Spleen (tissue), 7 donors: ENCODE measurements around the gene NMNAT3.

Experiments used
- POLR2A ChIP-seq, 3 donors: fragments of 450-650 bp; IDR thresholded peaks; one replicate each; pipeline ENCODE4 v1.5.1; 2017; ENCODE audit warnings: antibody characterized with exemption in 3 of 3, mild to moderate bottlenecking in 1 of 3
- POLR2AphosphoS5 ChIP-seq, 3 donors: sonication (generic); formaldehyde crosslinking; IDR thresholded peaks; one replicate each; pipeline ENCODE4 v1.5.1; 2017; ENCODE audit warnings: antibody characterized with exemption in 3 of 3
- TF ChIP-seq, protein P1 (sequence below), 11 experiments: fragments of 200-600 bp in 7 of 11; fragments of 450-650 bp in 4 of 11; sonication (generic) in 4 of 11; IDR thresholded peaks in 8 of 11; conservative IDR thresholded peaks in 3 of 11; 1 replicate in 7 of 11; 2 replicates in 4 of 11; pipeline versions ENCODE4 v1.4.0 to v1.8.0; 2016 to 2021; ENCODE audit warnings: antibody characterized with exemption in 11 of 11, inconsistent platforms in 4 of 11, mild to moderate bottlenecking in 1 of 11
- donor health status: DM: no; HTN: no; CAD: no; lungs with moderate emphysema.
- donor health status: DM: no; HTN: no; CAD: no.
- donor health status: DM: no; HTN: no; CAD: no.

GRCh38 chr3:139529662-139530061 lies 148.1 kb downstream of the NMNAT3 start:
- TF ChIP-seq, protein P1, sequence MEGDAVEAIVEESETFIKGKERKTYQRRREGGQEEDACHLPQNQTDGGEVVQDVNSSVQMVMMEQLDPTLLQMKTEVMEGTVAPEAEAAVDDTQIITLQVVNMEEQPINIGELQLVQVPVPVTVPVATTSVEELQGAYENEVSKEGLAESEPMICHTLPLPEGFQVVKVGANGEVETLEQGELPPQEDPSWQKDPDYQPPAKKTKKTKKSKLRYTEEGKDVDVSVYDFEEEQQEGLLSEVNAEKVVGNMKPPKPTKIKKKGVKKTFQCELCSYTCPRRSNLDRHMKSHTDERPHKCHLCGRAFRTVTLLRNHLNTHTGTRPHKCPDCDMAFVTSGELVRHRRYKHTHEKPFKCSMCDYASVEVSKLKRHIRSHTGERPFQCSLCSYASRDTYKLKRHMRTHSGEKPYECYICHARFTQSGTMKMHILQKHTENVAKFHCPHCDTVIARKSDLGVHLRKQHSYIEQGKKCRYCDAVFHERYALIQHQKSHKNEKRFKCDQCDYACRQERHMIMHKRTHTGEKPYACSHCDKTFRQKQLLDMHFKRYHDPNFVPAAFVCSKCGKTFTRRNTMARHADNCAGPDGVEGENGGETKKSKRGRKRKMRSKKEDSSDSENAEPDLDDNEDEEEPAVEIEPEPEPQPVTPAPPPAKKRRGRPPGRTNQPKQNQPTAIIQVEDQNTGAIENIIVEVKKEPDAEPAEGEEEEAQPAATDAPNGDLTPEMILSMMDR (IDR thresholded peaks at IDR 0.05 in 8 of 11, conservative IDR thresholded peaks at IDR 0.05 in 3 of 11): no peak
- no peak for TF ChIP-seq POLR2AphosphoS5 (IDR thresholded peaks at IDR 0.05)
- TF ChIP-seq POLR2A (IDR thresholded peaks at IDR 0.05): no peak
